Smooth muscle cell (in vitro differentiated cells): ENCODE results near the gene PLEKHG4. TPM values are rescaled to one million over a fixed set of nuclear protein-coding genes. Genes with fewer than 3 reads are reported as not detected.

ENCODE experiments used
- DNase-seq: peaks from one replicate; lab custom pipeline; 2025; ENCODE audit not compliant: unreplicated experiment; lab: John Stamatoyannopoulos, UW
- H2AFZ ChIP-seq: fragments of 200-600 bp; sonication (generic); 2 replicates; pipeline ENCODE4 v1.6.0; 2016; ENCODE audit warnings: antibody characterized with exemption, low read depth, mild to moderate bottlenecking
- H3F3A ChIP-seq: fragments of 200-600 bp; sonication (generic); 2 replicates; pipeline ENCODE4 v1.6.0; 2017; ENCODE audit warnings: antibody characterized with exemption, low read depth
- H3K27ac ChIP-seq: fragments of 200-600 bp; sonication (generic); 2 replicates; pipeline ENCODE4 v1.5.1; 2016; ENCODE audit warnings: low read depth, mild to moderate bottlenecking
- H3K27me3 ChIP-seq: fragments of 200-600 bp; sonication (generic); 2 replicates; pipeline ENCODE4 v1.6.1; 2016; ENCODE audit warnings: low read depth, mild to moderate bottlenecking
- H3K36me3 ChIP-seq: fragments of 200-600 bp; sonication (generic); 2 replicates; pipeline ENCODE4 v1.5.1; 2016; ENCODE audit warnings: low read depth
- H3K4me1 ChIP-seq: fragments of 200-600 bp; sonication (generic); 2 replicates; pipeline ENCODE4 v1.5.1; 2016; ENCODE audit warnings: low read depth
- H3K4me2 ChIP-seq: fragments of 200-600 bp; sonication (generic); 2 replicates; pipeline ENCODE4 v1.6.0; 2016; ENCODE audit warnings: mild to moderate bottlenecking
- H3K4me3 ChIP-seq: fragments of 200-600 bp; sonication (generic); 2 replicates; pipeline ENCODE4 v1.5.1; 2016; ENCODE audit warnings: mild to moderate bottlenecking
- H3K79me2 ChIP-seq: fragments of 200-600 bp; sonication (generic); 2 replicates; pipeline ENCODE4 v1.6.0; 2016; ENCODE audit warnings: low read depth, mild to moderate bottlenecking
- H3K9ac ChIP-seq: fragments of 200-600 bp; sonication (generic); 2 replicates; pipeline ENCODE4 v1.6.0; 2016; ENCODE audit warnings: low read depth
- H3K9me3 ChIP-seq: fragments of 200-600 bp; sonication (generic); replicated peaks from 2 replicates; pipeline ENCODE4 v1.5.1; 2016; ENCODE audit warnings: low read depth
- H4K20me1 ChIP-seq: fragments of 200-600 bp; sonication (generic); 2 replicates; pipeline ENCODE4 v1.6.0; 2016; ENCODE audit warnings: low read depth
- CTCF ChIP-seq: fragments of 200-600 bp; sonication (generic); IDR thresholded peaks from 2 replicates; pipeline ENCODE4 v1.5.1; 2017; ENCODE audit warnings: borderline replicate concordance, mild to moderate bottlenecking, antibody characterized with exemption; ENCODE audit not compliant: insufficient read depth, poor library complexity, severe bottlenecking
- WGBS: methylation state at CpG from one replicate; pipeline ENCODE4 v1.1.7; 2016; ENCODE audit warnings: low lambda C conversion rate; 5-methylcytosine and 5-hydroxymethylcytosine counted together
- polyA plus RNA-seq: library from polyadenylated mRNA; unstranded; fragments of >200 nt; fragmentation: Nextera tagmentation; extraction: Ambion mirVana; gene quantifications from 2 replicates; pipeline ENCODE4 v1.2.1, GENCODE V29; 2016
- total RNA-seq: library from RNA; depleted of rRNA; stranded (reverse); fragments of >200 nt; gene quantifications from 2 replicates; pipeline ENCODE4 v1.2.3, GENCODE V29; 2014

PLEKHG4 gene
- total and polyA plus RNA-seq, 2 experiments from 2014 or later: 2.7 to 27.0 TPM

GRCh38 chr16:67269766-67270165 lies 9.6 kb upstream of the PLEKHG4 start:
- no peaks in the 10 kb centered on the region for H3K36me3 ChIP-seq
- no peak for TF ChIP-seq CTCF
- no peaks in the 10 kb centered on the region for H4K20me1 ChIP-seq
- no peak for DNase-seq
- no peaks in the 10 kb centered on the region for H3K79me2 ChIP-seq
- no peak overlapping the region for H2AFZ ChIP-seq
- H3K4me2 ChIP-seq: no peak overlapping the region
- H3K4me3 ChIP-seq: no peak overlapping the region
- H3F3A ChIP-seq: no peaks in the 10 kb centered on the region
- WGBS: 77% methylated on average over 5 of the region's 5 CpGs
- no peaks in the 10 kb centered on the region for H3K27me3 ChIP-seq
- H3K9ac ChIP-seq: no peak overlapping the region
- no peak overlapping the region for H3K27ac ChIP-seq
- H3K9me3 ChIP-seq: no peaks in the 10 kb centered on the region
- no peaks in the 10 kb centered on the region for H3K4me1 ChIP-seq

DNA sequence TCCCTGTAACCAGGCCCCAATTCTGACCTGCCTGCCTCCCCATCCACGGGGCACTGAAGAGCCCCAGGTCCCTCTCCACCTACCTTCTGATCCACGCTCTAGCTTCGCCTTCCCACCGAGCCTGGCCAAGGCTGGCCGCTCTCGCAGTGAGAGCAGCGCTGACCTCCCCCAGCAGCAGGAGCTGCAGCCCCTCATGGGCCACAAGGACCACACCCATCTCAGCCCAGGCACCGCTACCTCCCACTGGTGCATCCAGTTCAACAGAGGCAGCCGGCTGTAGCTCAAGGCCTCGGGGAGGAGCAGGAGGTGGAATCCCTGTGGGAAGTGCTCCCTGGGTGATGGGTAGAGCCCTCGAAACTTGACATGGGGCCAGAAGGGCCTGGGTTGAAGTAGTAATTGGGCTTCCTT lies 8.4 kb upstream of the PLEKHG4 start:
- Histone ChIP-seq H4K20me1 (no peaks in the 10 kb centered on the region), H3K27me3 (no peaks in the 10 kb centered on the region), H3K4me3 (no peak overlapping the region), H3K79me2 (no peaks in the 10 kb centered on the region), H2AFZ (no peak overlapping the region), H3K27ac (no peak overlapping the region), H3K36me3 (no peaks in the 10 kb centered on the region), H3F3A (no peaks in the 10 kb centered on the region), H3K9ac (no peak overlapping the region), H3K9me3 (no peaks in the 10 kb centered on the region), H3K4me1 (no peaks in the 10 kb centered on the region), H3K4me2 (no peak overlapping the region)
- 93% methylated on average over 11 of the region's 11 CpGs for WGBS
- no peak for DNase-seq
- TF ChIP-seq CTCF: no peak

DNA sequence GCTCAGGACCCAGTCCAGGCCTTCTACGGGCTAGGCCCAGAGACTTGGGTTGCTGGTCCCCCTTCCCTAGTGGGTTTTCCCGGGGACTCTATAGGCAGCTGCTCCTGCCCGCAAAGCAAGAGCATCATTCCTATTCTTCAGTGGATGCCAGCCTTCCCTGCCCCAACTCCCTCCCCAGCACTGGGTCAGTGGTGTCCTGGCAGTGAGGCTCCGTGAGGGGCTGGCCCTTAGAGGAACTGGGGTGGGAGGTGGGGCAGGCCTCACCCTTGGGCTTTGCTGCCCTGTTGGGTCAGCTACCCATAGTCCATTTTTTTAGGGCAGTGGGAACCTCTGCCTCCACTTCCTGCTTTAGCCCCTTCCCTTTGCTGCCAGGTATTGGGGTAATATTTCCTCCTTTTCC lies 7.9 kb upstream of the PLEKHG4 start:
- TF ChIP-seq CTCF: no peak
- Histone ChIP-seq H3K79me2 (no peaks in the 10 kb centered on the region), H3K4me2 (no peak overlapping the region), H3K4me1 (no peaks in the 10 kb centered on the region), H3K9ac (no peak overlapping the region), H3K36me3 (no peaks in the 10 kb centered on the region), H4K20me1 (no peaks in the 10 kb centered on the region), H3K27me3 (no peaks in the 10 kb centered on the region), H2AFZ (no peak overlapping the region), H3F3A (no peaks in the 10 kb centered on the region), H3K9me3 (no peaks in the 10 kb centered on the region), H3K27ac (no peak overlapping the region), H3K4me3 (no peak overlapping the region)
- DNase-seq: no peak
- WGBS: 100% methylated on average over 4 of the region's 4 CpGs

GRCh38 chr16:67275321-67275720 lies 4.0 kb upstream of the PLEKHG4 start:
- Histone ChIP-seq H3K4me2 (no peak overlapping the region), H4K20me1 (no peaks in the 10 kb centered on the region), H3K36me3 (no peaks in the 10 kb centered on the region), H3K79me2 (no peaks in the 10 kb centered on the region), H3K27me3 (no peaks in the 10 kb centered on the region), H3F3A (peaks cover 10% of the 10 kb centered on the region), H2AFZ (no peak overlapping the region), H3K9me3 (no peaks in the 10 kb centered on the region), H3K4me1 (peaks cover 11% of the 10 kb centered on the region), H3K4me3 (no peak overlapping the region), H3K9ac (no peak overlapping the region), H3K27ac (no peak overlapping the region)
- DNase-seq: no peak
- 88% methylated on average over 2 of the region's 2 CpGs for WGBS
- TF ChIP-seq CTCF: no peak
